Measurements from ENCODE around the gene GARIN1A.
"Not testable (repeated sequence)": the region's sequence is repeated elsewhere in the genome, so short reads cannot be mapped to it uniquely, and the experiment has no call there.

Gene GARIN1A

GRCh38 chr7:128683270-128683669 lies 11.2 kb downstream of the GARIN1A start:
- not testable (repeated sequence) for DNase-seq (ENCODE audit: low read depth)

DNA sequence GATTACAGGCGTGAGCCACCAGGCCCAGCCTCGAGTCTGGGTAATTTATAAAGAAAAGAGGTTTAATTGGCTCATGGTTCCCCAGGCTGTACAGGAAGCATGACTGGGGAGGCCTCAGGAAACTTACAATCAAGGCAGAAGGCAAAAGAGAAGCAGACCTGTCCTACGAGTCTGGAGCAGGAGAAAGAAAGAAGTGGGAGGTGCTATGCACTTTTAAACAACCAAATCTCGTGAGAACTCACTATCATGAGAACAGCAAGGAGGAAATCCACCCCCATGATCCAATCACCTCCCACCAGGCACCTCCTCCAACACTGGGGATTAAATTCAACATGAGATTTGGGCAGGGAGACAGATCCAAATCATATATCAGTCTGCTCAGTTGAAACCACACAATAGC lies 11.6 kb downstream of the GARIN1A start:
- DNase-seq (ENCODE audit: low read depth), result not testable (repeated sequence)

- DNase-seq (ENCODE audit: low read depth), result no peak
Observed at GRCh38 chr7:128687131-128687530, 15.0 kb downstream of the GARIN1A start.

- no peak for DNase-seq (ENCODE audit: low read depth)
Observed at GRCh38 chr7:128688492-128688891, 16.4 kb downstream of the GARIN1A start.

DNA sequence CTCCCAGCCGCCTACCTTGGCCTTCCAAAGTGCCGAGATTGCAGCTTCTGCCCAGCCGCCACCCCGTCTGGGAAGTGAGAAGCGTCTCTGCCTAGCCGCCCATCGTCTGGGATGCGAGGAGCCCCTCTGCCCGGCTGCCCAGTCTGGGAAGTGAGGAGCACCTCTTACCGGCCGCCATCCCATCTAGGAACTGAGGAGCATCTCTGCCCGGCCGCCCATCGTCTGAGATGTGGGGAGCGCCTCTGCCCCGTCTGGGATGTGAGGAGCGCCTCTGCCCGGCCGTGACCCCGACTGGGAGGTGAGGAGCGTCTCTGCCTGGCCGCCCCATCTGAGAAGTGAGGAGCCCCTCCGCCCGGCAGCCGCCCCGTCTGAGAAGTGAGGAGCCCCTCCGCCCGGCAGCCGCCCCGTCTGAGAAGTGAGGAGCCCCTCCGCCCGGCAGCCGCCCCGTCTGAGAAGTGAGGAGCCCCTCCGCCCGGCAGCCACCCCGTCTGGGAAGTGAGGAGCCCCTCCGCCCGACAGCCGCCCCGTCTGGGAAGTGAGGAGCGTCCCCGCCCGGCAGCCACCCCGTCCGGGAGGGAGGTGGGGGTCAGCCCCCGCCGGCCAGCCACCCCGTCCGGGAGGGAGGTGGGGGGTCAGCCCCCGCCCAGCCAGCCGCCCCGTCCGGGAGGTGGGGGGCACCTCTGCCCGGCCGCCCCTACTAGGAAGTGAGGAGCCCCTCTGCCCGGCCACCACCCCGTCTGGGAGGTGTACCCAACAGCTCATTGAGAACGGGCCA lies 17.3 kb downstream of the GARIN1A start:
- DNase-seq (ENCODE audit: low read depth), result not testable (repeated sequence)

DNA sequence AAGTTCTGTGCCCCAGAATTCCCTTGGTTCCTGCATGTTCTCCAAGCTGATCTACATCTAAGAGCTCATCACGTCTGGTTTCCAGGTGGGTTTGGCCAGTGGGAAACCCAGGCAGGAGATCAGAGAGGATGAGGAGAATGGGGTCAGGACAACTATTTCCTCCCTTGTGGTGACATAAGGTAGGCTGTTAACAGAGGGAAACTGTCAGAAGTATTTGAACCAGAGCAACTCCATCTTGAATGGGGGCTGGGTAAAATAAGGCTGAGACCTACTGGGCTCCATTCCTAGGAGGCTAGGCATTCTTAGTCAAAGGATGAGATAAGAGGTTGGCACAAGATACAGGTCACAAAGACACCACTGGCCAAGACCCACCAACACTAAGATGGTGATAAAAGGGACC lies 19.1 kb downstream of the GARIN1A start:
- DNase-seq (ENCODE audit: low read depth), result no peak

- no peak for DNase-seq (ENCODE audit: low read depth)
Observed at GRCh38 chr7:128692623-128693270, 20.7 kb downstream of the GARIN1A start.

GRCh38 chr7:128693373-128694015 lies 21.4 kb downstream of the GARIN1A start:
- no peak for DNase-seq (ENCODE audit: low read depth)

- DNase-seq (ENCODE audit: low read depth), result no peak
Observed at GRCh38 chr7:128694738-128695137, 22.6 kb downstream of the GARIN1A start.

- no peak for DNase-seq (ENCODE audit: low read depth)
Observed at GRCh38 chr7:128697302-128697905, 25.3 kb downstream of the GARIN1A start.

DNA sequence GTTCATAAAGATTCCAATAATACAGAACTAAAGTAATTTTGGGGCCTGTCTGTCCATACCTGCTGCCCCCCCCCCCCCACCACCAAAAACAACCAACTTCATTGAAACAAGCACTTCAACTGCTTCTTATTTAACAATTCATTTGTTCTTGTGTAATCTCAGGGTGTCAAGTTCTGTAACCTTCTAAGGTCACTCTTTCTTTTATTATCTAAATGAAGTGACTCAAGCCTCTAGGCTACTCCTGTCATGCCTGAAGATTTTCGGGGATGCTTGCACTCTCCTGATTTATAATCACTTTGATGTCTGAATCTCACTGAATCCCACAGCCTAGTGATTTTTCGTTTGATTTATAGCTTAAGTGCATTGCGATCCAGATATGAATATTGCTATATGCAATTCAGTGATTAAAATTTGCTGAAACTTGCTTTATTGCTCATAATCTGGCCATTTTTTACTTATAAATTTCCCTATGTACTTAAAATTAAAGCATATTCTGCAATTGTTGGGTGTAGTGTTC lies 27.2 kb downstream of the GARIN1A start:
- no peak for DNase-seq (ENCODE audit: low read depth)

DNA sequence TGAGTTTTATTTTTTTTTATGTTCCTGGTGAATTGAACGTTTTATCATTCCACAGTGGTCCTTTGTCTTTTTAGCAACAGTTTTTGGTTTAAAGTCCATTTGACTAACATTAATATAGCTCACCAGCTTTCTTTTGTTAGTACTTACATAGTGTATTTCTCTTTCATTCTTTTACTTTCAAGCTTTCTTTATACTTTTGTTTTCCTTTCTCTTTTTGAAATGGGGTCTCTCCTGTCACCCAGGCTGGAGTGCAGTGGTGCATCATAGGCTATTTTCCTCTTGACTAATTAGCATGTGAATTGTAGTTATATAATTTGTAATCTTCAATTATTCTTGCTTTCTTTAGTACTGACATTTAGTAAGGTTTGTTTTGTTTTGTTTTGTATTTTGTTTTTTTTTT lies 27.8 kb downstream of the GARIN1A start:
- DNase-seq (ENCODE audit: low read depth), result no peak

GRCh38 chr7:128701062-128701785 lies 29.1 kb downstream of the GARIN1A start:
- DNase-seq (ENCODE audit: low read depth), result no peak

DNA sequence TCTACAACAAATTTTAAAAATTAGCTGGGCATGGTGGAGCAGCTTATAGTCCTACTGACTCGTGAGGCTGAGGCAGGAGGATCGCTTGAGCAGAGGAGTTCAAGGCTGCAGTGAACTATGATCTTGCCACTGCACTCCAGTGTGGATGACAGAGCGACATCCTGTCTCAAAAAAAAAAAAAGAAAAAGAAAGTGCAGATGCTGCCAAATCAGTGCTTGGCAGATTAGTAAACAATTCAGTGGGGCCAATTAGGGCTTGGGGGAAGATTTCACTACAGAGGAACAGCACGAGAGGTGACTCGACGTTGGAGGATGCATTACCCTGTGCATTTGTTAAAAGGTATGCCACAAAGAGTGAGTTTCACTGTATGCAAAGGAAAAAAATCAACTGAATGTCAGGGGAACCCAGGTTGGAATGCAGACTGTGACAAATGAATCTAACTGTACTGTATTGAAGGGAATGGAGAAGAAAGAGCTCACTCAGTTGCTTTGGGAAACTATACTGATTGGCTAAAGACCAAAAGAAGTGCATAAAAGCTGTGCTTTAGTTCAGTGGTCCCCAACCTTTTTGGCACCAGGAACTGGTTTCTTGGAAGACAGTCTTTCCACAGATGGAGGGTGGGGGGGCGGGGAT lies 31.6 kb downstream of the GARIN1A start:
- no peak for DNase-seq (ENCODE audit: low read depth)

- DNase-seq (ENCODE audit: low read depth), result no peak
Observed at GRCh38 chr7:128705891-128706333, 33.8 kb downstream of the GARIN1A start.

DNA sequence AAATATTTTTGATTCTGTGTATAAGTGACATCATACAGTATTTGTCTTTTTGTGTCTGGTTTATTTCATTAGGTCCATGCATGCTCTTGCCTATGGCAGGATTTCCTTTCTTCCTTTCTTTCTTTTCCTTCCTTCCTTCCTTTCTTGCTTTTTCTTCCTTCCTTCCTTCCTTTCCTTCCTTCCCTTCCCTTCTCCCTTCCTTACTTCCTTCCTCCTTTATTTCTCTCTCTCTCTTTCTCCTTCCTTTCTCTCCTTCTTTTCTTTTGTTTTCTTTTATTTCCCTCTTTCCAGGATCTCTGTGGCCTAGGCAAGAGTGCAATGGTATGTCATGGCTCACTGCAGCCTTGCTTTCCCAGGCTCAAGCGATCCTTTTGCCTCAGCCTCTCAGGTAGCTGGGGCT lies 35.7 kb downstream of the GARIN1A start:
- DNase-seq (ENCODE audit: low read depth), result no peak

DNA sequence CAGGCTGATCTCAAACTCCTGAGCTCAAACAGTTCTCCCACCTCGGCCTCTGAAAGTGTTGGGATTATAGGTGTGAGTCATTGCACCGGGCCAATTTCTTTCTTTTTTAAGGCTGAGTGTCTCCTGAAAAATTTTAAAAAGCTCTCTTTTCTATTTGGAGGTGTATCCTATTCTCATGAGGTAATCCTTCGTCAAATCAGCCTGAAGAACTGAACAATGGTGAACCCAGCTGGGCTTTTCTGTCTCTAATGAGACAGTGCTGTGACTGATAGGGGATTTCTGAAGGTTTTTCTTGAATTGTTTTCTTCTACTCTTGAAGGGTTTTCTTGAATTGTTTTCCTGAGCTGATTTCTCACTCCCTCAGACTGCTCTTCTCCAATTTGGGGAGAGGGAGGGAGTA lies 36.1 kb downstream of the GARIN1A start:
- no peak for DNase-seq (ENCODE audit: low read depth)

GRCh38 chr7:128708824-128709223 lies 36.7 kb downstream of the GARIN1A start:
- no peak for DNase-seq (ENCODE audit: low read depth)

DNA sequence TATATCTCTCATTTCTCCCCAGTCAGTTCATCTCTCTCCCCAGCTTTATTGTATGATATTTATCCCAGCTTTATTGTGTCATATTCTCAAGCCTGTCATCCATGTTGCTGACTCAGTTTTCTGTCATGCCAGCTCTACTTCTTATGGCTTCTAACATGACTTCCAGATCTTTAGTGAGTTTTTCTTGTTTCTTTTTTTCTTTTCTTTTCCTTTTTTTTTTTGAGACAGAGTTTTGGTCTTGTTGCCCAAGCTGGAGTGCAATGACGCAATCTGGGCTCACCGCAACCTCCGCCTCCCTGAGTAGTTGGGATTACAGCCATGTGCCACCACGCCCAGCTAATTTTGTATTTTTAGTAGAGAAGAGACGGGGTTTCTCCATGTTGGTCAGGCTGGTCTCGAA lies 38.4 kb downstream of the GARIN1A start:
- no peak for DNase-seq (ENCODE audit: low read depth)

DNA sequence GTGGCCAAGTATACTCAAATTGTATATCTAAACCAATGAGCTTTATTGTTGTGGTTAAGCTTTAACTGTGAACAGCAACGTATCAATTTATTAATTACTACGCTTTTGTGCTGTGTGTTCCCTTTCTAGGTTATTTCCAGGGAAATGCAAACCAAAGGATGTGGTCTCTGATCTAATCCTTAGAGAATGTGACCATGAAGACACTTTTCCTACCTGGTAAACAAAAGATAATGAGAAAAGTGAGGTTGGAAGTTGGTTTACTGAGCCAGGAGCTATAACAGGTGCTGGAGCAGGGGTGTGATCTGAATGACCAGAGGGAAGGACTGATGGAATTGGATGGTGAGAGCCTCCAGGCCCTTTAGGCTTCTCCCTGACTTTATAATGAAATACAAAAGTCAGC lies 41.7 kb downstream of the GARIN1A start:
- DNase-seq (ENCODE audit: low read depth), result no peak
